Muscle layer of colon (tissue), 2 donors: ENCODE data around the gene MTG1.

Experiments
- H3K27ac ChIP-seq: one replicate; pipeline ENCODE4 v1.7.0; 2013; ENCODE audit warnings: low read depth, mild to moderate bottlenecking, low read length, moderate library complexity
- H3K27me3 ChIP-seq, 2 donors: one replicate each; pipeline ENCODE4 v1.7.0; 2013; ENCODE audit warnings: low read length in 2 of 2, mild to moderate bottlenecking in 2 of 2; ENCODE audit not compliant: insufficient read depth in 2 of 2, control insufficient read depth in 1 of 2
- H3K36me3 ChIP-seq: one replicate; pipeline ENCODE4 v1.7.0; 2013; ENCODE audit warnings: mild to moderate bottlenecking, low read length; ENCODE audit not compliant: insufficient read depth
- H3K4me1 ChIP-seq: one replicate; pipeline ENCODE4 v1.7.0; 2013; ENCODE audit warnings: mild to moderate bottlenecking, low read length; ENCODE audit not compliant: insufficient read depth
- H3K4me3 ChIP-seq, 2 donors: one replicate each; pipeline ENCODE4 v1.7.0; 2013; ENCODE audit warnings: low read length in 2 of 2, low read depth in 1 of 2, mild to moderate bottlenecking in 1 of 2, moderate library complexity in 1 of 2
- H3K9ac ChIP-seq: one replicate; pipeline ENCODE4 v1.7.0; 2013; ENCODE audit warnings: low read length
- H3K9me3 ChIP-seq: one replicate; pipeline ENCODE4 v1.7.0; 2013; ENCODE audit warnings: mild to moderate bottlenecking, low read length
- donor health status: abdominal sarcoma.
- donor health status: Adenocarcinoma of cecum.

The MTG1 gene

GRCh38 chr10:133441780-133442179 is 47.8 kb downstream of the MTG1 start:
- no peaks in the 10 kb centered on the region for H3K27me3 ChIP-seq
- H3K9me3 ChIP-seq = no peaks in the 10 kb centered on the region
- no peak overlapping the region for H3K9ac ChIP-seq

GRCh38 chr10:133442191-133442966 is 48.4 kb downstream of the MTG1 start:
- Histone ChIP-seq H3K9me3 (no peaks in the 10 kb centered on the region), H3K9ac (no peak overlapping the region), H3K27me3 (no peaks in the 10 kb centered on the region), H3K27ac (no peak overlapping the region), H3K36me3 (no peaks in the 10 kb centered on the region), H3K4me1 (no peaks in the 10 kb centered on the region), H3K4me3 (no peak overlapping the region)

More at GRCh38 chr10:133441780-133442179, 47.8 kb downstream of the MTG1 start:
- H3K4me3 ChIP-seq = no peak overlapping the region
- no peaks in the 10 kb centered on the region for H3K4me1 ChIP-seq
- no peak overlapping the region for H3K27ac ChIP-seq
- no peaks in the 10 kb centered on the region for H3K36me3 ChIP-seq

- Histone ChIP-seq H3K36me3 (no peaks in the 10 kb centered on the region), H3K4me3 (no peak overlapping the region), H3K27ac (no peak overlapping the region), H3K9ac (no peak overlapping the region), H3K9me3 (peaks cover 3% of the 10 kb centered on the region), H3K27me3 (no peaks in the 10 kb centered on the region), H3K4me1 (no peaks in the 10 kb centered on the region)
These were observed 49.3 kb downstream of the MTG1 start for GRCh38 chr10:133442967-133443924.

- no peaks in the 10 kb centered on the region for H3K36me3 ChIP-seq
- H3K4me3 ChIP-seq = no peak overlapping the region
- no peak overlapping the region for H3K27ac ChIP-seq
- no peaks in the 10 kb centered on the region for H3K27me3 ChIP-seq
- no peak overlapping the region for H3K9ac ChIP-seq
- H3K4me1 ChIP-seq = no peaks in the 10 kb centered on the region
- H3K9me3 ChIP-seq = peaks cover 9% of the 10 kb centered on the region
These were observed 50.6 kb downstream of the MTG1 start for GRCh38 chr10:133444342-133445267.

- no peak overlapping the region for H3K4me3 ChIP-seq
- peaks cover 9% of the 10 kb centered on the region for H3K9me3 ChIP-seq
- no peaks in the 10 kb centered on the region for H3K27me3 ChIP-seq
- H3K9ac ChIP-seq = no peak overlapping the region
- no peaks in the 10 kb centered on the region for H3K36me3 ChIP-seq
- H3K4me1 ChIP-seq = no peaks in the 10 kb centered on the region
- no peak overlapping the region for H3K27ac ChIP-seq
These were observed 51.3 kb downstream of the MTG1 start for GRCh38 chr10:133445268-133445732.

- no peaks in the 10 kb centered on the region for H3K4me1 ChIP-seq
- no peak overlapping the region for H3K27ac ChIP-seq
- H3K27me3 ChIP-seq = no peaks in the 10 kb centered on the region
- peaks cover 9% of the 10 kb centered on the region for H3K9me3 ChIP-seq
- no peak overlapping the region for H3K9ac ChIP-seq
- H3K4me3 ChIP-seq = no peak overlapping the region
- no peaks in the 10 kb centered on the region for H3K36me3 ChIP-seq
These were observed 52.1 kb downstream of the MTG1 start for GRCh38 chr10:133445751-133446708.

- Histone ChIP-seq H3K36me3 (no peaks in the 10 kb centered on the region), H3K27me3 (no peaks in the 10 kb centered on the region), H3K27ac (no peak overlapping the region), H3K9me3 (peaks cover 9% of the 10 kb centered on the region), H3K4me1 (no peaks in the 10 kb centered on the region), H3K4me3 (no peak overlapping the region), H3K9ac (no peak overlapping the region)
These were observed 53.0 kb downstream of the MTG1 start for GRCh38 chr10:133446979-133447378.

GRCh38 chr10:133448120-133448519 is 54.2 kb downstream of the MTG1 start:
- no peak overlapping the region for H3K9ac ChIP-seq
- no peaks in the 10 kb centered on the region for H3K27me3 ChIP-seq
- no peak overlapping the region for H3K27ac ChIP-seq
- no peaks in the 10 kb centered on the region for H3K4me1 ChIP-seq
- peaks cover 9% of the 10 kb centered on the region for H3K9me3 ChIP-seq
- no peak overlapping the region for H3K4me3 ChIP-seq
- H3K36me3 ChIP-seq = no peaks in the 10 kb centered on the region

GRCh38 chr10:133451346-133451745 is 57.4 kb downstream of the MTG1 start:
- no peak overlapping the region for H3K27ac ChIP-seq
- no peaks in the 10 kb centered on the region for H3K36me3 ChIP-seq
- peaks cover 9% of the 10 kb centered on the region for H3K9me3 ChIP-seq
- H3K4me3 ChIP-seq = no peak overlapping the region
- H3K4me1 ChIP-seq = no peaks in the 10 kb centered on the region
- no peak overlapping the region for H3K9ac ChIP-seq
- no peaks in the 10 kb centered on the region for H3K27me3 ChIP-seq

- no peak overlapping the region for H3K4me3 ChIP-seq
- no peaks in the 10 kb centered on the region for H3K4me1 ChIP-seq
- H3K9me3 ChIP-seq = peaks cover 9% of the 10 kb centered on the region
- H3K27me3 ChIP-seq = no peaks in the 10 kb centered on the region
- H3K27ac ChIP-seq = no peak overlapping the region
- no peaks in the 10 kb centered on the region for H3K36me3 ChIP-seq
- H3K9ac ChIP-seq = no peak overlapping the region
These were observed 58.5 kb downstream of the MTG1 start for GRCh38 chr10:133452453-133452852.
